HG03439 (cell line): Measurements from ENCODE around the gene LMF1.
"Not testable (repeated sequence)": the region's sequence is repeated elsewhere in the genome, so short reads cannot be mapped to it uniquely, and the experiment has no call there.

Experiments used
- ATAC-seq: cut with Tn5 transposase; IDR thresholded peaks from one replicate; pipeline ENCODE4 v1.9.1; 2021; ENCODE audit warnings: mild to moderate bottlenecking, moderate library complexity; ENCODE audit not compliant: unreplicated experiment

Gene LMF1

DNA sequence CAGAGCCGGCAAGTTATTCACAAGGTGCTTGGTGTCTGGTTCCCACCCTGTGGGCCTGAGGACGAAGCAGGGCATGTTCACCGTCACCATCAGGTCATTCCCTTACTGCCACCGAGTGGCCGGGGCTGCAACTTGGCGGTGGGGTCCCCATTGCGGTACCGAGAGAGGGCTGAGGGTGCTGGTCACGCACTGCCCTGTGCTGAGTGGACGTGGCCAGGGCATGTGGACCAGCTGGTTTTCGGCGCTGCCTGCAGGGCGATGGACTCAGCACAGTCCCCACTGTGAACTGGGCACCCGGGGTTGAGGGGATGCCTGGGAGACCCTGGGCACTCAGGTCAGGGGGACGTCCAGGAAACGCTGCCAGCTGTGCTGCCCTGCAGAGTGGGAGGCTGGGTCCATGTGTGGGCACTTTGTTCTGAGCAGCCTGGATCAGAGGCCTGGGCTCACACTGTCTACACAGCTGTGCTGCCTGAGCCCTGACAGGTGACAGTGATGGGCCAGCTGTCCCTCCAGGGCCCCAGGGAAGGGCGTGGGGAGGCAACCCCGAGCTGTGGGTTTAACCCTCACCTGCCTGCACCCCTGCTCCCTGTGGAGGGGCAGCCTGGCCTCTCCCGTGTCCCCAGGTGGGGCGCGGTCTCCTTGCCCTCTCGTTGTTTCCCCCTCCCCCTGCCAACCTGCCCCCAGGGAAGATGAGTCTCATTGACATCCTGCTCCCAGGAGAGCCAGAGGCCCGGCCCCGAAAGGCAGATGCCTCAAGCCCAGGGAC lies 131.0 kb downstream of the LMF1 start:
- no peak for ATAC-seq

DNA sequence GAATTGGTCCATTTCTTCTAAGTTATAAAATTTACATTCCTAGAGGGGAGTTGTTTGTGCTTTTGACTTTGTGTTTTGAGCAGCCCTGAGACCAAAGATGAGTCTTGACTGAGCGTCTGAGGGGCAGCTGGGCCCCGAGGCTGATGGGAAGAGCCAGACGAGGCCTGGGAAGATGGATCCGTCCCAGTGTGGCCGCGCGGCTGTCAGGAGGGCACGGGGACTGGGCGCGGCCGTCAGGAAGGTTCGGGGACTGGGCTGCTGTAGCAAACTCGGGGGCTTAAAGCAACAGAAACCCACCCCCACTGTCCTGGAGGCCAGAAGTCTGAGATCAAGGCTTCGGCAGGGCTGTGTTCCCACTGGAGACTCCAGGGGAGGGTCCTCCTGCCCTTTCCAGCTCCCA lies 132.0 kb downstream of the LMF1 start:
- no peak for ATAC-seq

DNA sequence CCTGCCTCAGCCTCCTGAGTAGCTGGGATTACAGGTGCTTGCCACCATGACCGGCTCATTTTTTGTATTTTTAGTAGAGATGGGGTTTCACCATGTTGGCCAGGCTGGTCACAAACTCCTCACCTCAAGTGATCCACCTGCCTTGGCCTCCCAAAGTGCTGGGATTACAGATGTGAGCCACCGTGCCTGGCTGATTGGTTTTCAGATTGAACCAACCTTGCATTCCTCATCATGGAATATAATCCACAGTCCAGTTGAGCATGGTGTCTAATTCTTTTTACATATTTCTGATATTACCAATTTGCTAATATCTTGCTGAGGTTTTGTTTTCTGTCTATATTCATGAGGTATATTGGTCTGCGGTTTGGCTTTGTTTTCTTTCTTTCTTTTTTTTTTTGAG lies 134.0 kb downstream of the LMF1 start:
- not testable (repeated sequence) for ATAC-seq

DNA sequence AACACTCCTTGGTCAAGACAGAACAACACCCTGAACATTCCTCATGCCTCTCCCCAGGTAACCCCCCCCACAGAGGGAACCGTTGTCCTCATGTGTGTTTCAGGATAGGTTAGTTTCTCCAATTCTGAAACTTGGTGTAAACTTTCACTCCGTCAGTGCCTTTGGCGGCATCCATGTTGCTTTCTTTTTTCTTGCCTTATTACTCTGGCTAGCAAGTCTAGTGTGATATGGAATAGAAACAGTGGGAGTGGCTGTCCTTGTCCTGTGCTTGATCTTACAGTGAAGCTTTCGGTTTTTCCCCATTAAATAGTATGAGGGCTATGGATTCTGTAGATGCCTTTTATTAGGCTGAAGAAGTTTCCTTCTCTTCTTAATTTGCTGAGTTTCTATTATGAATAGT lies 134.6 kb downstream of the LMF1 start:
- no peak for ATAC-seq

DNA sequence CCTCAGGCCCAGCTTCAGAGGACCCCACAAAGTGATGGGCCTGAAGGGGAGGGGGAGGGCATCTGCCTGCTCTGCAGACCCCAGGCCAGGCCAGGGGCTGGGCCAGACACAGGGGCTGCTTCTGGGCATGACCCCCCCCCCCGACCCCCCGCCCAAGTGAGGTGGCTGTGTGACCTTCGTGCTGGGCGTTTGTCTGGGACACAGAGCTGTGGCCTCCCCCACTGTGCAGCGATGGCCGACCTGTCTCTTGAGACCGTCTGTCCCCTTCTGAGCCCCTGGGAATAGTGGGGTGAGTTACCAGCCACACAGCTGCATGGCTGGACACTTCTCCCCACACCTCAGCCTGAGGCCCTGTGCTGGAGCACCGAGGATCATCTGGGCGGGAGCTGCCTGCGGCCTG lies 135.4 kb downstream of the LMF1 start:
- no peak for ATAC-seq

DNA sequence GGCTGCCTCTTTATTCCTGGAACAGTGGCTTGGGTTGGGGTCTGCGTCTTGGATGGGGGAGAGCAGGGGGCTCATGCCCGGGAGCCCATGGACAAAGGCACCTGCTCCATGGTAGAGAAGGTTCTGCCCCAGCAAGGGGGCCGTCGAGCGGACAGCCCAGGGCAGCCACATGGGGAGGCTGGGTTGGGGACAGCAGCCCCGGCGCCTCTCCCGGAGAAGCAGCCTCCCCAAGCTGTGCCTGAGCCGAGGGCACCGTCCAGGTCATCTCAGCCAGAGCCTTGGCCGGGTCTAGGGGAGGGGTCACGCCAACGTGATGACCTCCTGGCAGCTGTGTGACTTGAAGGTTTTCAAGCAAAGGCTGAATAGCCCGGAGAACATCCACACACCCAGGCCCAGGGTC lies 137.4 kb downstream of the LMF1 start:
- no peak for ATAC-seq

DNA sequence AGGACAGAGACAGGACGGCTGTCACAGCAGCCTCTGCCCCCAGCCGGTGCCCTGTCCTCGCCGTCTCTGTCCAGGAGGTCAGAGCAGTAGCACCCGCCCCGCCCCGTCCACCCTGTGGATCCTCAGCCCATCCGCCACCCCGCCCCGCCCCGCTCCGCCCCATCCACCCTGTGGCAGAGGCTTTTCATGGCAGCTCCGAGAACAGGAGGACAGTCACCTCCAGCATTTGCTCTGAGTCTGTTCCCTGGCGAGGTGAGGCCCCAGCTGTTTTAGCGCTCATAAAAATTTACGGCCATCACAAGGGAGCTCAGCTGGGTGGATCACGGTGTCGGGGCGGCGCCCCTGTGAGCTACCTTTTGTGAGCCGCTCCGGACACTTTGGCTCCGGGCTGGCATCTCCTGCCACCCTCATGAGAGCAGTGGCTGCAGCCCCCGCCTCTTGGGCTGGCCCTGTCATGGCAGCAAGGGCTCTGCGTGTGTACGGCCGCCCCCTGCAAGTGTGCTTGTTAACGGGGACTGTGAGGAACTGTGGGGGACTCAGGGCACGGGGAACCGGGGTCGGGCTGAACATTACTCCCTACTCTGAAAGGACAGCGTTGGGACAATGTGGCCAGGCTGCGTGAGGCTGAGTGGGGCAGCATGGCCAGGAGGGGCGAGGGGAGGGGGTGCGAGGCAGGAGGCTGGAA lies 138.0 kb downstream of the LMF1 start:
- no peak for ATAC-seq

DNA sequence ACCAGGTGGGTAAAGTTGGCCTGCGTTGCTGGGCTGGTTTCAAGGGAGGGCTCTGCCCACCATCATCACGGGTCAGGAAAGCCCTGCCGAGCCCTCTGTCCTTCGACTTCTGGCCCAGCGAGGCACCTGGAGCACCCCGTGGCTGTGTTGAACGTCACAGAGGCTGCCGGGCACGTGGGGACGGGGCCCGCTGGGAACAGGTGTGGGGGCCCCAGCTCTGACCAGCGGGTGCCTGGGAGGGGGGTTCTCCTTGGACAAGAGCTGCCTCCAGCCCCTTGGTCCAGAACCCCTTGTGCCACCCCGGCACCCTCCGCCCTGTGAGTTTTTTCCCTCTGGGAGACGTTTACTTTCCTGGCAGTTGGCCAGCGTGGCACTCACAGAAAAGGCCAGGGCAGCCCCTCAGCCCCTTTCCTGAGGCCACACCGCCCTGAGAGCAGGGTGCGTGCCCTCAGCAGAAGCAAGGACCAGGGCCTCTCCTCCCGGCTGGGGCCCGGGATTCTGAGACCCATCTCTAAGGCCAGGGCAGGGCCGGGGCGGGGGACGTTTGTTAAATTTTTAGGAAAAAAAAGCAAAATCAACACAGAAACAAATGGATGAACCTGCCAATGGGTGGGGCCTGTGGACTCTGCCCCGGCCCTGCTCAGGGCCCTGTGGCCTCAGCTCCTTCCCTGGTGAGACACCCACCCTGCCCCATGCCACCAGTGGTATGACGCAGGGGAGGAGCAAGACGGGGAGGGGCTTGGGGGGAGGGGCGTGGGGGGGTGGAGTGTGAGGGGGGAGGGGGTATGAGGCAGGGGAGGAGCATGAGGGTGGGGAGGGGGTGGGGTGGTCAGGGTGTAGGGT lies 139.0 kb downstream of the LMF1 start:
- no peak for ATAC-seq

DNA sequence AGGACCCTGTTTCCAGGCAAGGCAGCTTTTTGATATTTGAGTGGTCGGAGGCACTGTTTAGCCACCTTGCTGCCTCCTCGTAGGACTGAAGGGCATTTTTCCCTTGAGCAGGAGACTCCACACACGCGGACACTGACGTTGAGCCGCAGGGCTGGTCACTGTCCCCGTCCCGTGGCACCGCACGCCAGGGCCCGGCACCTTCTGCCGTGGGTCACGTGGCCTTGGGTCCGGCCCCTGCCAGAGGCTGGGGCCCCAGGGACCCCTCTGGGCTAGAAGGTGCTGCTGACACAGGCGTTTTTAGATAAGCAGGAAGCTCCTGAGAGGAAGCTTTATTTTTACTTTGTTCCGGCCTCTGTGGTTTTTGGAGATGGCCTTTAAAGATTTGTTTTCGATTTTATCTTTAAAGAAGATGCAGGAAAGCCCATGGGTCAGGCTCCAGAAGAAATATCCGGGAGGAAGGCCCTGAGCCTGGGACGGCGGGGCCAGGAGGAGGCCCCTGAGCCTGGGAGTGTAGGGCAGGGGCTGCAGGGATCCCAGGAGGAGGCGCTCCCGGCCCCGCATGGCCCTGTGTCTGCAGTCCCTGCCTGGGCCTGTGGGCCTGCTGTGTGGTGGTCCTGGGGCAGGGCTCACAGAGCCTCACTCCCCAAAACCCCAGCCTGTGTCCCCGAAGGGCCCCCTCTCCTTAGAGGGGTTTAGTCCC lies 139.8 kb downstream of the LMF1 start:
- no peak for ATAC-seq

DNA sequence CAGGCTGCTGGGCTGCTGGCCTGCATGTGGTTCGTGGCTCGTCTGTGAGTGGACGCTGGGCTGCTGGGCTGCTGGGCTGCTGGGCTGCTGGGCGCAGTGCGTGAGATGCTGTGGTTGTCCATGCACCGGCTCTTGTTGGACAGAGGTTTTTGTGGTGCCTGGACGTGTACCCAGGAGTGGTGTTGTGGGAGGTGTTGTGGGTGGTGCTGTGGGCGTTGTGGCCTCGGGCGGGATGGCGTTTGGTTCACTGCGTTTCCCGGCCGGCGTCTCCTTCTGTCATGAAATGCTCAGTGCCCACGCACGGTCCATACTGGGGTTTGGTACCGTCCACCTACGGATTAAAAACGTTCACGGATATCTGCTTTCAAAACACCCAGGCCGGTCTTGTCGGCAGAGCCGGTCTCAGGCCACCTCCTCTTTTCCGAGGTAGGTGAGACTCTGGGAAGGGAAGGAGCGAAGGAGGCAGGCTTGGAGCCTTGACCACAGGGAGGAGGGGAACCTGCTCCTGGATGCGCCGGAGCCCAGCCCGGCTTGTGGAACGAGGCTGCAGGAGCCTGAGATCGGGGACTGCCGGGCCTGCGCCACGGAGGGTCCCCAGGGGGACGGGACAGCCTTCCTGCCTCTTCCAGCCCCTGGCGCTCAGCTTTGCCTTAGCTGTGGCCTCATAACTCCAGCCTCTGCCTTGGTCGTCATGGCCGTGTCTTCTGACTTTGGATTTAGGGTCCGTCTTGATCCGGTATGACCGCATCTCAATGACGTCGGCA lies 140.5 kb downstream of the LMF1 start:
- ATAC-seq: no peak

DNA sequence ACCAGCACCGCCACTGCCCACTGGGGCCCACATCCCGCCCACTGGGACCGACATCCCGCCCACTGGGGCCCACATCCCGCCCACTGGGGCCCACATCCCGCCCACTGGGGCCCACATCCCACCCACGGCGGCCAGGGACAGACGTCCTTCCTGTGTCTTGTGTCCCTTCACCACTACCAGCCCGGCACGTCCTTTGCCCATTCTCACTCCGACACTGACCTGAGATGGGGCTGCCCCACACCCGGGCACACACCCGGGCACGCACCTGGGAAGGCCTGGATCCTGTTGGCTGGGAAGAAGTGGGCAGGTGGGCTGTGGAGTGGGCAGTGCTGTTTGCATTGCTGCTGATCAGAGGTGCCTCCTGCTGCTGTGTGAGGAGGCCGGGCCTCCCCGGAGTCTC lies 141.9 kb downstream of the LMF1 start:
- no peak for ATAC-seq

DNA sequence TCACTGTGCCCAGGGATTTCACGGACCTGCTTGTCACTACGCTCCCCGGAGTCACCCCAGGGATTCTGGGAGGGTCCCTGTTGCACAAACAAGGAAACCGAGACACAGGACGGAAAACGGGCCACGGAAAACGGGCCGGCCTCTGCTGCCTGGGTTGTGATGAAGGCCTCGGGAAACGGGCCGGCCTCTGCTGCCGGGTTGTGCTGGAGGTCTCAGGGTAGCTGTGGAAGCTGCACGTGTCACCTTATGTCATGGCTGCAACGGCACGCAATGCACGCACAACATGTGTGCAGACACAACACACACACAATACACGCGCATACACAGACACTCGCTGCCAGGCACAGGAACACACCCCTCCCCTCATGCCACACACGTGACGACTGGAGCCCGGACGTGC lies 143.3 kb downstream of the LMF1 start:
- no peak for ATAC-seq

DNA sequence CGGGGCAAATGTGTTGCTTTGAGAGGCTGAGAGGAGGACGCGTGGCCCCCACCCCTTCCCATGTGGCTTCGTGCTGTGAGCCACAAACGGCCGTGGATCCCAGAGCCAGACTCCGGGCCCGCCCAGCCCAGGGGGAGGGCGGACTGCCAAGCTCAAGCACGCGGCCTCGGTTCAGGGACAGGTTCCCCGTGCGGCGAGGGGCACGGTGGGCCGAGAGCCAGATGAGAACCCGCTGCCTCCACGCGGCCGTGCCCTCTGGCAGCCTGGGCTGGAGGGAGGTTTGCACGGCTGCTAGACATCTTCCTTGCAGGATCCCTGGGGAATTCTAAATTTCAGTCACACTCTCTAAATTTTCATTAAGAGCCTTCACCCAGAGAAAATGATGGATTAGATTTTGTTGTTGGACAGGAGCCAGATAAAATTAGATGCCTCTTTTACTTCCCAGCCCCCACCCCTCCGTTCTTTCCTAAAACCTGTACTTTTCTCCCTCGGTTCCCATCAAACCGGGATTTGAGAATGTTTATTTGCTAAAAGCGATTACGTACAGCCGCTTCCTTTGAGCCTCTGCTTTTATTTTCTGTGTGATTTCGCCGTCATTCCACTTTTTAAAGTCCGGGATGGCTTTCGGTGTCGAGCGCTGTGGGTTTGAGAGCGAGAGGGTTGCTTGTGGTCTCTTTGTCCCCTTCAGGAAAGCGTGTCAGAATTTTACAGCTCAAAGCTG lies 145.3 kb downstream of the LMF1 start:
- ATAC-seq: no peak

DNA sequence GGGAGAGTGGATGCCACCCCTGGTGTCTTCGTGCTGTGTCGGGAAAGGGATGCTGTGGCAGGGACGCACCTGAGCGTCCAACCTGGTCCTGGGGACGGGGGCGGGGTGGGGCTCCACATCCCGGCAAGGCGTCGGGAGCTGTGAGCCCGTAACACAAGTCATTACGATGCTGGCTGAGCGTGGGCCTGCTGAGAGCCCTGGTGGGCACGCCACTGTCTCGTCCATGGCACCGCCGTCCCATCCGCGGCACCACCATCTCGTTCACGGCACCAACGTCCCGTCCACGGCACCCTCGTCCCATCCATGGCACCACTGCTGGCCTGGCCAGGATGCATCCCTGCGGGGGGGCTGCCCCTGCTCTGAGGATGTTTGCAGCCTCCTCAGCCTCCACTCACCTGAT lies 146.2 kb downstream of the LMF1 start:
- no peak for ATAC-seq

DNA sequence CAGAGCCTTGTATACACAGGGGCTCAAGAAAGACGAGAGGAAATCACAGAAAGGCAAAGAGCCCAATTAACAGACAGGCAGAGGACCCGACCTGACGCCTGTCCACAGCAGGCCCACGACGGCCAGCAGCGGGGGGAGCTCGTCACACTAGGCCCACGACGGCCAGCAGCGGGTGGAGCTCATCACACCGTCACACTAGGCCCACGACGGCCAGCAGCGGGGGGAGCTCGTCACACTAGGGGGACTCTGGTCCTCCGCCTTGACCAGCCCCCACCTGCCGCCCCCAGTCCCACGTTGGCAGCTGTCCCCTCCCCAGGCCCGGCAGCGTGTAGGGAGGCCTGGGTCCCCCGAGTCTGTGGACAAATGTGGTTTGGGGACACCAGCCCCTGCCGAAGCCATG lies 146.6 kb downstream of the LMF1 start:
- no peak for ATAC-seq

DNA sequence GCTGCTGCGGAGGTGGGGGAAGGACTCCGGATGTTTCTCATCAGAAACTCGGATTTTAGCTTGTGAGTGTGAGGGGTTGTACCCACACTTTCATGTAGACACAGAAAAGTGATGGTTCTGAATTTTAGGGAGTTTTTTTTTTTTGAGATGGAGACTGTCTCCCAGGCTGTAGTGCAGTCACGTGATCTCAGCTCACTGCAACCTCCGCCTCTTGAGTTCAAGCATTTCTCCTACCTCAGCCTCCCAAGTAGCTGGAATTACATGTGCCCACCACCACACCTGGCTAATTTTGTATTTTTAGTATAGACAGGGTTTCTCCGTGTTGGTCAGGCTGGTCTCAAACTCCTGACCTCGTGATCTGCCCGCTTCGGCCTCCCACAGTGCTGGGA lies 147.9 kb downstream of the LMF1 start:
- no peak for ATAC-seq

DNA sequence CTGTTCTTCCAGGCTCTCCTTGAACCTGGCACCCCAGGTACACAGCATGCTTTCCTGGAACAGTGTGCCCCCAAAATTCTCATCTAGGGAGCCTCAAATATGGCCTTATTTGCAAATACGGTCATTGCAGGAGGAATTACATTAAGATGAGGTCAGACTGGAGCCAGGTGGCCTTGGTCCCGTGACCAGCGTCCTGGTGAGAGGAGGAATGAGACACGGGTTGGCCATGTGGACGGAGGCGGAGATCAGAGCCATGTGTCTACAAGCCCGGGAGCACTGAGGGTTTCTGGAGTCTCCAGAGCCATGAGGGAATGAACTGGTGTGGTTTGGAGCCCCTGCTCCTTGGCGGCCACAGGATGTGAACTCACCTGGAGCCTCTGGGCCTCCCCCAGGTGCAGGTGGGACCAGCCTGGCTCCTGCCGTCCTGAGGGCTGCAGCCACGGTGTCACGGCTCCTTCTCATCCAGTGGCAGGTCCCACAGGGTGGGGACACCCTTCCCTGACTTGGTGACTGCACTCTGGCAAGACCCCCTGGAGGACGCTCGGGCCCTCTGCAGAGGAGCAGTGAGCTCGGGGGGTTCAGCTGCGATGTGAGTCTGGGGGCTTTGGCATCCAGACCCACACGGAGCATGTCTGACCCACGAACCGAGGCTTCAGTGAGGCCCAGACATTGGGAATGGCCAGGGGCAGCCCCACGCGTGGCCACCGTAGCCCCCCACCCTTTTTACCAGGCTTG lies 148.4 kb downstream of the LMF1 start:
- ATAC-seq: no peak

DNA sequence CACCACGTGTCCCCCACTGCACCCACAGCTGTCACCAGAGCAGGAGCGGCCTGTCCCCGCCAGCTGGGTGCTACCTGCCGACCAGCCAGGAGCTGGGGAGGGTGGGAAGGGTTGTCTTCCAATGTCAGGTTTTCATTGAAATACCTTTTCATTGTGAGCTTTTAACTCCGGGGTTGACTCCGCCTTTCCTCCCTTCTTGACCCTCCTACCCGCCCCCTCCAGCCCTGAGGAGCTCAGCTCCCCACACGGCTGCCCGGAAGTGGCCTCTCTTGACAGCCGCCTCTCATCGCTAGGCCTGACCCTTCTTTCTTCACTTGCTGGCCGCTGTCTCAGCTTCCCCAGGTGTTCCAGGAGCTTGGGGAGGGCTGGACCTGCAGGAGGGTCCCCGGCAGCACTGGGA lies 149.0 kb downstream of the LMF1 start:
- ATAC-seq: no peak

DNA sequence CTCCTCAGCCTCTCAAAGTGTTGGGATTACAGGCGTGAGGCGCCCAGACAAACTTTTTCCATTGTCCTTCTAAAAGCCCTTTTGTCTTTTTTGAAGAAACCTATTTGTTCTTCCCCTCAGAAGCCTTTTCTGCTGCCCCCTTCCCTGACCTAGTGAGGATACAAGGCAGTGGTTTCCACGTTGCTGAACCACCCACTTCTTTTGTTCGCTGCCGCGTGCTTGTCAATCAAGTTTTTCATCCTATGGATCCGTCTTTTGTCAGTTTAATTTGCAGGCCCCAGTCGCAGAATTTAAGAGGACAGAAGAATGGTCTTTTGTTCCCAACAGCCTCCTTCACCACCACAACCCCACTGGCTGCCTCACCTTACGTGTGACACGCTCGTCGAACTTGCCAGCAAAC lies 150.0 kb downstream of the LMF1 start:
- no peak for ATAC-seq
